ENCODE data around the gene PIGS.

The PIGS gene

GRCh38 chr17:28598799-28599310, 27.5 kb upstream of the PIGS start, which contains the start of gene SPAG5:
Gene SPAG5, minus strand, starts transcription at chr17:28599025. Its CDS starts 79 bp downstream, at chr17:28598946.
- H3K36me3 ChIP-seq = peaks cover 54% of the 10 kb centered on the region
- peak within 1 kb of the TSS; percentile 82 for H3K4me3 ChIP-seq (ENCODE audit: low read depth, low read length)
- H3K27ac ChIP-seq = peak within 1 kb of the TSS; percentile 92
- peak; percentile 92 for DNase-seq
- H3K9me3 ChIP-seq (ENCODE audit: severe bottlenecking) = no peaks in the 10 kb centered on the region
- H3K27me3 ChIP-seq (ENCODE audit: insufficient read depth, low read depth, severe bottlenecking) = no peaks in the 10 kb centered on the region
- no peak for TF ChIP-seq CTCF (IDR thresholded peaks at IDR 0.05; ENCODE audit: low read depth, low read length)

- Histone ChIP-seq H3K4me3 (ENCODE audit: low read depth, low read length) (peak overlapping the region; percentile 82), H3K36me3 (peaks cover 57% of the 10 kb centered on the region)
These were observed 27.1 kb upstream of the PIGS start for GRCh38 chr17:28598389-28598788.

GRCh38 chr17:28597606-28598383, 26.5 kb upstream of the PIGS start:
- TF ChIP-seq CTCF (IDR thresholded peaks at IDR 0.05; ENCODE audit: low read depth, low read length) = no peak
- peak overlapping the region; percentile 82 for H3K4me3 ChIP-seq (ENCODE audit: low read depth, low read length)
- no peak for DNase-seq
- H3K27me3 ChIP-seq (ENCODE audit: insufficient read depth, low read depth, severe bottlenecking) = no peaks in the 10 kb centered on the region
- peak overlapping the region; percentile 92 for H3K27ac ChIP-seq
- no peaks in the 10 kb centered on the region for H3K9me3 ChIP-seq (ENCODE audit: severe bottlenecking)
- peaks cover 63% of the 10 kb centered on the region for H3K36me3 ChIP-seq

More at GRCh38 chr17:28598389-28598788, 27.1 kb upstream of the PIGS start:
- Histone ChIP-seq H3K27ac (peak overlapping the region; percentile 92), H3K9me3 (ENCODE audit: severe bottlenecking) (no peaks in the 10 kb centered on the region), H3K27me3 (ENCODE audit: insufficient read depth, low read depth, severe bottlenecking) (no peaks in the 10 kb centered on the region)
- DNase-seq = no peak
- TF ChIP-seq CTCF (IDR thresholded peaks at IDR 0.05; ENCODE audit: low read depth, low read length) = no peak

GRCh38 chr17:28592260-28592659, 20.9 kb upstream of the PIGS start:
- no peaks in the 10 kb centered on the region for H3K9me3 ChIP-seq (ENCODE audit: severe bottlenecking)
- no peaks in the 10 kb centered on the region for H3K27me3 ChIP-seq (ENCODE audit: insufficient read depth, low read depth, severe bottlenecking)
- TF ChIP-seq CTCF (IDR thresholded peaks at IDR 0.05; ENCODE audit: low read depth, low read length) = no peak
- peaks cover 93% of the 10 kb centered on the region for H3K36me3 ChIP-seq
- H3K4me3 ChIP-seq (ENCODE audit: low read depth, low read length) = no peak overlapping the region
- DNase-seq = no peak
- H3K27ac ChIP-seq = no peak overlapping the region

GRCh38 chr17:28585851-28586250, 14.5 kb upstream of the PIGS start:
- Histone ChIP-seq H3K27me3 (ENCODE audit: insufficient read depth, low read depth, severe bottlenecking) (no peaks in the 10 kb centered on the region), H3K9me3 (ENCODE audit: severe bottlenecking) (no peaks in the 10 kb centered on the region), H3K27ac (no peak overlapping the region), H3K36me3 (peaks cover 88% of the 10 kb centered on the region), H3K4me3 (ENCODE audit: low read depth, low read length) (no peak overlapping the region)
- no peak for TF ChIP-seq CTCF (IDR thresholded peaks at IDR 0.05; ENCODE audit: low read depth, low read length)
- no peak for DNase-seq
